ENCODE data around the gene NUP50.

NUP50 gene

DNA sequence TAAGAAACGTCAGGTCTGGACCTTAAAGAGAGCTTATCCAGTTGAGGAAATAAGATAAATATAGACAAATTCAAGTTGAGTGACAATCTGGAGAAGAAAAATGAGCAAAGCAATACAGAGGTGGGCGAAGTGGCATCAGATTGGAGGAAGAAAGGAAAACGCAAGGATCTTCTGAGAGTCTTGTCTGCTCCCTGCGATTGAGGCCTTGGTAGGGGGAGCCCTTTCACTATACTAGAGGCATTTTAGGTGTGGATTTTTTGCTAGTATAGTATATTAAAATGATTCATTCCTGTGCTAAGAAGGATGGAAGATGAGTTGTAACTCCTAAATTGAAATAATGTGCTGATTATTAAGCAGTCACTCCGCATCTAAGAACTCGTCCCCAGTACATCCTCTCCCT, 8.1 kb downstream of the NUP50 start:
- TF ChIP-seq, protein P1, sequence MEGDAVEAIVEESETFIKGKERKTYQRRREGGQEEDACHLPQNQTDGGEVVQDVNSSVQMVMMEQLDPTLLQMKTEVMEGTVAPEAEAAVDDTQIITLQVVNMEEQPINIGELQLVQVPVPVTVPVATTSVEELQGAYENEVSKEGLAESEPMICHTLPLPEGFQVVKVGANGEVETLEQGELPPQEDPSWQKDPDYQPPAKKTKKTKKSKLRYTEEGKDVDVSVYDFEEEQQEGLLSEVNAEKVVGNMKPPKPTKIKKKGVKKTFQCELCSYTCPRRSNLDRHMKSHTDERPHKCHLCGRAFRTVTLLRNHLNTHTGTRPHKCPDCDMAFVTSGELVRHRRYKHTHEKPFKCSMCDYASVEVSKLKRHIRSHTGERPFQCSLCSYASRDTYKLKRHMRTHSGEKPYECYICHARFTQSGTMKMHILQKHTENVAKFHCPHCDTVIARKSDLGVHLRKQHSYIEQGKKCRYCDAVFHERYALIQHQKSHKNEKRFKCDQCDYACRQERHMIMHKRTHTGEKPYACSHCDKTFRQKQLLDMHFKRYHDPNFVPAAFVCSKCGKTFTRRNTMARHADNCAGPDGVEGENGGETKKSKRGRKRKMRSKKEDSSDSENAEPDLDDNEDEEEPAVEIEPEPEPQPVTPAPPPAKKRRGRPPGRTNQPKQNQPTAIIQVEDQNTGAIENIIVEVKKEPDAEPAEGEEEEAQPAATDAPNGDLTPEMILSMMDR (IDR thresholded peaks at IDR 0.05; ENCODE audit: low read depth, low read length) = no peak
- DNase-seq (ENCODE audit: extremely low read depth, low read depth) = no peak

DNA sequence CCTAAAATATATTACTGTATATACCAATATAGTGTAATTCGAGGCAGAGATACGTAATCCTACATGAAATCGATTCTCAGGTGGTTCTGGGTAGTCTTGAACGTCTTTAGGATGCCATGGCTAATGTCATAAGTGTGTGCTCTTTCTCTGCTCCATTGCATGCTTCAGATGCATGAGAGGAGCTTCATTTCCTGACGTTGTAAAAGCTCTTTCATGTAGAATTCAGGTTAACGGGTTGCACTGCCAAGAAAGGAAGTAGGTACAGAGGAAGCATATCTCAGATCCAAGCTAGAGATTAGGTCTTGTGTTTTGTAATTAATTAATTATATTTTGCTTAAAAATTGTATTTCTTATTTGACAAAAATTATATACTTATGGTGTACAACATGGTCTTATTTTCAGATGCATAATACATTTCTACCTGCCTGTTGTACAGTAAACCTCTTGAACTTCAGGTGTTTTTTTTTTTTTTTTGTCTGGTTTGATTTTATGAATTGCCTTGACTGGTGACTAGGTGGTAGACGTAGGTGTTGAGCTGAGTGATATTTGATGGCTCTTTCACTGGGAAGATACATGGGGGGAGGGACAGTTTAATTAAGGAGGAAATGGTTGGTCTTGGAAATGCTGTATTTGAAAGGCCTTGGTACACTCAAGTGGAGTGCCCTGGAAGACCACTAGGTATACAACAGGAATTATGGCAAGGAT, 9.3 kb downstream of the NUP50 start:
- DNase-seq (ENCODE audit: extremely low read depth, low read depth) = no peak
- TF ChIP-seq, protein P1 (IDR thresholded peaks at IDR 0.05; ENCODE audit: low read depth, low read length) = no peak

DNA sequence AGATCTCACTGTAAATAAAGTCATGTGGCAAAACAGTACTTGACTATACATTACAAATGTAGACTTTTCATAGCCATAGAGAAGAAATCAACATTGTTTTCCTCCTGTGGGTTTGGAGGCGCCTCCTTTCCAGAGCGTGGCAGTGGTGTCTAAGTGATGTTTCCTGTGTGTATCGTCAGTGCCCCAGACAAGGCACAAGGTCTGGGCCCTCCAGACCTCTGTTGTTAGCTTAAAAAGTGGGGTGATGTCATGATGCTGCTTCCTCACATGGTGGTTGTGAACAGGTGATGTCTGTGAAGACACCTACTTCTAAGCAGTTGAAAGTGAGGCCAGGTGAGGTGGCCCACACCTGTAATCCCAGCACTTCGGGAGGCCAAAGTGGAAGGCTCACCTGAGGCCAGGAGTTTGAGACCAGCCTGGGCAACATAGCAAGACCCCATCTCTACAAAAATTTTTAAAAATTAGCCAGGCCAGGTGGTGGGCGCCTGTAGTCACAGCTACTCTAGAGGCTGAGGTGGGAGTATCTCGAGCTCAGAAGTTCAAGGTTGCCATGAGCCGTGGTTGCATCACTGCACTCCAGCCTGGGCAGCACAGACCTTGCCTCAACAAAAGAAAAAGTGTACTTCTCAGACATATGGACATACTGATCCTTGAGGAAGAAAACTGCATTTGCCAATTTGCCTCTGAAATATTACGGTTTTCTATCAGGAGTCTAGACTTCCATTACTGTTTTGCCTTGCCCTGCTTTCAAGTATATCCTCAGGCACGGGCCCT, 15.7 kb downstream of the NUP50 start:
- TF ChIP-seq, protein P1 (IDR thresholded peaks at IDR 0.05; ENCODE audit: low read depth, low read length) = no peak

DNA sequence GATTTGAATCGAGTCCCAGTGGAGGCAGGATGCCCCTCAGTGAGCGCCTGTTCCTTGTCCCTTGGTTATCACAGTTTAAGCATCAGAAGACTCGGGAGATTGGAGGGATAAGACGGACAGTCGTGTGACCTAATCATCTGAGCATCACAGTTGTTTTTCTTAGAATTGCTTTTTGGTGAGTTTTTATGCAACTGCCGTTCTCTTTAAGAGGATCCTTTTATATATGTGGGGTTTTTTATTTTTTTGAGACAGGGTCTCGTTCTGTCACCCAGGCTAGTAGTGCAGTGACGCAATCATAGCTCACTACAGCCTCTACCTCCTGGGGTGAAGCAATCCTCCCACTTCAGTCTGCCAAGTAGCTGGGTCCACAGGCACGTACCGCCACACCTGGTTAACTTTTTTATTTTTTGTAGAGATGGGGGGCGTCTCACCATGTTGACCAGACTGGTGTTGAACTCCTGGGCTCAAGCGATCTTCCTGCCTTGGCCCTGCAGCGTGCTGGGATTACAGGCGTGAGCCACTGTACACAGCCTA, 16.5 kb downstream of the NUP50 start:
- TF ChIP-seq, protein P1 (IDR thresholded peaks at IDR 0.05; ENCODE audit: low read depth, low read length) = no peak
- no peak for DNase-seq (ENCODE audit: extremely low read depth, low read depth)

More for the DNA sequence above, 15.7 kb downstream of the NUP50 start:
- DNase-seq (ENCODE audit: extremely low read depth, low read depth) = no peak

- DNase-seq (ENCODE audit: extremely low read depth, low read depth) = no peak
- TF ChIP-seq, protein P1 (IDR thresholded peaks at IDR 0.05; ENCODE audit: low read depth, low read length) = no peak
These were observed 17.5 kb downstream of the NUP50 start for GRCh38 chr22:45181240-45181639.

DNA sequence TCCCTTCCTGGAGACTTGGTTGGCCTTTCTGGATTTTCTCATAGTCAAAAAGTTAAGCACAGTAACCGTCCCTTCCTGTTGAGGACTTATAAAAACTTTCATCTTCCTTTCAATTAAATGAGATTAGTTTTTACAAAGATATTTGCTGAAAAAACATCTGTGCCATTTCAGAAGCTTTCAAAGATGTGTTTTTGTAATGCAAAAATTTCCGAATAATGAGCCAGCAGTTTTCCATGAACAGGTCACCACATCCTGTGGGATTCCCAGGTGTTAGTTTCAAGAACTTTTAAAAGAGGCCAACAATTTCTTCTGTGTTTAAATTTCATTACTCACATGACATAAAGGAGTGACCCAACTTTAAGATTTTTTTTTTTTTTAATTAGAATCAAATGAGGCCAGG, 18.0 kb downstream of the NUP50 start:
- TF ChIP-seq, protein P1 (IDR thresholded peaks at IDR 0.05; ENCODE audit: low read depth, low read length) = no peak
- DNase-seq (ENCODE audit: extremely low read depth, low read depth) = no peak

DNA sequence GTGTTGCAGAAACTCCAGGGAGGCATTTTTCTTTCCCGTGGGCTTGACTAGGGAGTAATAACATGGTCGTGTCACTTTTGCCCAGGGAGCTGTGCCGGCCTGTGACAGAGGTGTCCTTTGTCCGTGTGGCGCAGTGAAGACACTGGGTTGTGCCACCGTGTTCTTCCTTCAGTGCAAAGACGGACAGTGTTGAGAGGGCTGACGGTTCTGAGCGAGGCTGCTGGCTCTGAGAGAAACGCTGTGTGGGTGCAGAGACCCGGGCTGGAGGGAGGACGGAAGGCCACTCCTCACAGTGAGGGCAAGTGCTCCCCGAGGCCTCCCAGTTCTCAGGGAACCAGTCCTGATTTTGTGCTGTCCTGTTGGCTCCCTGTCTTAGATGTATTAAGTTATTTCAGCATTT, 20.2 kb downstream of the NUP50 start:
- TF ChIP-seq, protein P1 (IDR thresholded peaks at IDR 0.05; ENCODE audit: low read depth, low read length) = no peak
- DNase-seq (ENCODE audit: extremely low read depth, low read depth) = no peak

All from AG09319 (cell line).